Measurements from ENCODE around the gene ZNF878.

Gene ZNF878

DNA sequence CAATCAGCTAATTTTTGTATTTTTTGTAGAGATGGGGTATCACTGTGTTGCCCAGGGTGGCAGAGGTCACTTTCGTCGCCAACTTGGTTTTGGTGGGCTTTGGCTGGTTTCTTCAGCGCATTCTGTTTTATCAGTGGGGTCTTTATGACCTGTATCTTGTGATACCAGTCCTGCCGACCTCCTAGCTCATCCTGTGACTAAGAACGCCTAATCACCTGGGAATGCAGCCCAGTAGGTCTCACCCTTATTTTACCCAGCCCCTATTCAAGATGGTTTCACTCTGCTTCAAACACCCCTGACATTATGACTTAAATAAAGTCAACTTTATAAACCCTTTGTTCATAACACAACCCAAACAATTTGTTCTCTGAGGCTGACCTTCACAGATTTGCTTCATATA, 3.0 kb upstream of the ZNF878 start:
- no peak for TF ChIP-seq CTCF (conservative IDR thresholded peaks at IDR 0.05; ENCODE audit: control insufficient read depth, insufficient read depth, low read depth, low read length)
- DNase-seq (ENCODE audit: low read depth): no peak
- H3K4me3 ChIP-seq (ENCODE audit: control insufficient read depth, low read depth, low read length): no peak overlapping the region

DNA sequence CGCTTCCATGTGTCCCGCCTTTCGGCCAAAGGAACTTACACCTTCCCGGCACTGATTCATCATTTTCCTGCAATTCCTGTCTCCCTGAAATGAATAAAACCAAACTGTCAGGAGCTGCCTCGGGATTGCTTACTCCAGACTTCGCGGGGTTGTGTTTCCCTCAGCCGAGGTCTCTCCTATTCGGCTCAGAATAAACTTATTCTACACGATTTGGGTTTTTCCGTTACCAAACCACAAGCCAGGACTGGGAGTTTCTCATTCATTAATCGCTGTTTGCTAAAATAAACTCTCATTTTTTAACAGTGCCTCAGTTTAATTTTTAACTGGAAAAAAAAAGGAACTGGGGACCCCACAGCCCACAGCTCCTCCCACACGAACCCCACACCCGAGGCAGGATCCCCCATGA, 667 bp downstream of the ZNF878 start:
- no peak for TF ChIP-seq CTCF (conservative IDR thresholded peaks at IDR 0.05; ENCODE audit: control insufficient read depth, insufficient read depth, low read depth, low read length)
- DNase-seq (ENCODE audit: low read depth): peak; percentile 25
- peak overlapping the region; percentile 67 for H3K4me3 ChIP-seq (ENCODE audit: control insufficient read depth, low read depth, low read length)

- H3K4me3 ChIP-seq (ENCODE audit: control insufficient read depth, low read depth, low read length): no peak overlapping the region
- no peak for TF ChIP-seq CTCF (conservative IDR thresholded peaks at IDR 0.05; ENCODE audit: control insufficient read depth, insufficient read depth, low read depth, low read length)
- no peak for DNase-seq (ENCODE audit: low read depth)
Measured at GRCh38 chr19:12047868-12048267, 4.9 kb downstream of the ZNF878 start.

DNA sequence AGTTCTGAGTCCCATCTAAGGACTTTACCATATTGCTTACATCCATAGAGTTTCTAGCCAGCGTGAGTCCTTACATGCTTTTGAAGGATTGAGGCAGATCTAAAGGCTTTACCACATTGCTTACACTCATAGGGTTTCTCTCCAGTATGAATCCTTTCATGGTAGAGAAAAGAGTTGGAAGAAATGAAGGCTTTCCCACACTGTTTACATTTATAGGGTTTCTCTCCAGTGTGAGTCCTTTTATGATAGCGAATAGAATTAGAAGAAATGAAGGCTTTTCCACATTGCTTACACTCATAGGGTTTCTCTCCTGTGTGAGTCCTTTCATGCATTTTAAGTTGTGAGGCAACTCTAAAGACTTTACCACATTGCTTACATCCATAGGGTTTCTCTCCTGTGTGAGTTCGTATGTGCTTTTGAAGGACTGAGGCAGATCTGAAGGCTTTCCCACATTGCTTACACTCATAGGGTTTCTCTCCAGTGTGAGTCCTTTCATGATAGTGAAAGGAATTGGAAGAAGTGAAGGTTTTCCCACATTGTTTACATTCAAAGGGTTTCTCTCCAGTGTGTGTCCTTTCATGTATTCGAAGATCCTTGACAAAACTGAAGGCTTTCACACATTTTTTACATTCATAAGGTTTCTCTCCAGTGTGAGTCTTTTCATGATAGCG, 8.9 kb downstream of the ZNF878 start:
- no peak for DNase-seq (ENCODE audit: low read depth)
- no peak for TF ChIP-seq CTCF (conservative IDR thresholded peaks at IDR 0.05; ENCODE audit: control insufficient read depth, insufficient read depth, low read depth, low read length)
- no peak overlapping the region for H3K4me3 ChIP-seq (ENCODE audit: control insufficient read depth, low read depth, low read length)

DNA sequence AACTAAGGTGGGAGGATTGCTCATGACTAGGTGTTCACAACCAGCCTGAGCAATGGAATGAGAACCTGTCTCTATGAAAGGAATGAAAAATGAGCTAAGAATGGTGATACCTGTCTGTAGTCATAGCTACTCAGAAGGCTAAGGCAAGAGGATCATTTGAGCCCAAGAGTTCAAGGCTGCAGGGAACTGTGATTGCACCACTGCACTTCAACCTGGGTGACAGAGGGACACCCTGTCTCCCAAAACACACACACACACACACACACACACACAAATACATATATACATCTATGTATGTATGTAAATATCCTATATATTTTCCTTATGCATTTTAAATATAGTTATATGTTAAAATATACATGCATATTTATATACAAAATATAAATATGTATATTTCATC, 9.9 kb downstream of the ZNF878 start:
- DNase-seq (ENCODE audit: low read depth): no peak
- H3K4me3 ChIP-seq (ENCODE audit: control insufficient read depth, low read depth, low read length): no peak overlapping the region
- no peak for TF ChIP-seq CTCF (conservative IDR thresholded peaks at IDR 0.05; ENCODE audit: control insufficient read depth, insufficient read depth, low read depth, low read length)

DNA sequence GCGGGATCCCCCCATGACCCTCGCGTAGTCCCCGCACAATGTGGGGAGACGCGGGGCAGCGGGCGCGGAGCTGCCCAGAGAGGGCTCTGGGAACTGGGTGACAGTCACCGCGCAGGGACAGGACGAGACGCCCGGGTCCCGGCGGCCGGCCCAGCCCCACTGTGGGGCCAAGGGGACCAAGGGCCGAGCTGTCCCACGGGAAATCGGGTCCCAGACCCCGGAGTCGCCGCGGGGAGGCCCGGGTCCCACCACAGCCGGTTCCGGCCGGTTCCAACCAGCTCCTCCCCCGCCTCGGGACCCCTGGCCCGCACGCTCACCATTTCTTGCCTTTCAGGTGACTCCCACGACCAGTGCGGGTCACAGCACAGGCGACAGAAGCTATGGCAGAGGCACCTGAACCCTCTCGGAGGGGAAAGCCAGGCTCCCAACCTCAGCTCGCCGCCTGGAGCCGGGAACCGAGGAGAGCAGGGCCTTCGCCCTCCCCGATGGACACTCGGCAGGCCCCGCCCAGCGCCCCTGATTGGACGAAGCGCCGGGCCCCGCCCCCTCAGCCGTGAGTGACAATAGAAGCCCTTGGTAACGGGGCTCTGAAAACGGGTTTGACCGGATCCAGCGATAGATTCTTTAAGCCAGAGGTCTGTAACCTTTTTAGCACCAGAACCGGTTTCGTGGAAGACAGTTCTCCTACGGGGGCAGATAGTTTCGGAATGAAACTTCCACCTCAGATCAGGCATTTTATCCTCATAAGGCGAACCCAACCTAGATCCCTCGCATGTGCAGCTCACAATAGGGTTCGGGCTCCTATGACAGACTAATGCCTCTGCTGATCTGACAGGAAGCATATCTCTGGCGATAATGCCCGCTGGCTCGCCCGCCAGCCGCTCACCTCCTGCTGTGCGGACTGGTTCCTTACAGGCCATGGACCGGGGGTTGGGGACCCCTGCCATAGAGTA, 17.3 kb downstream of the ZNF878 start, which contains the start of gene ZNF433:
Gene ZNF433, minus strand, starts transcription at position 460 of the 953 bp plus-strand sequence. Its CDS starts 140 bp downstream, at position 320.
- DNase-seq (ENCODE audit: low read depth): peak; percentile 75
- TF ChIP-seq CTCF (conservative IDR thresholded peaks at IDR 0.05; ENCODE audit: control insufficient read depth, insufficient read depth, low read depth, low read length): no peak
- H3K4me3 ChIP-seq (ENCODE audit: control insufficient read depth, low read depth, low read length): peak within 1 kb of the TSS; percentile 81

Measured in fibroblast of mammary gland (primary cell).